K562 (cell line): ENCODE data around the gene PPAT. TPM values are rescaled to one million over a fixed set of nuclear protein-coding genes. Genes with fewer than 3 reads are reported as not detected.

ENCODE experiments used
- CHD4 ChIP-seq: fragments of 200-600 bp; sonication (generic); IDR thresholded peaks from 3 replicates; pipeline ENCODE4 v1.6.1; 2012; ENCODE audit warnings: low read depth, mild to moderate bottlenecking, mixed read lengths, low read length, inconsistent platforms; ENCODE audit not compliant: insufficient read depth, insufficient replicate concordance, poor library complexity, severe bottlenecking
- EP300 ChIP-seq: IDR thresholded peaks from 2 replicates; pipeline ENCODE4 v1.6.1; 2012; ENCODE audit warnings: low read length, improper control_type of control experiment
- HIVEP1 ChIP-seq: fragments of 250-450 bp; sonication (Bioruptor Pico); IDR thresholded peaks from 2 replicates; pipeline ENCODE4 v1.4.0; 2020; ENCODE audit warnings: mild to moderate bottlenecking
- HMGXB4 ChIP-seq: sonication (generic); formaldehyde crosslinking; IDR thresholded peaks from 2 replicates; pipeline ENCODE4 v1.8.1; 2023; ENCODE audit warnings: mild to moderate bottlenecking, missing genetic modification reagents
- KAT2B ChIP-seq: IDR thresholded peaks from one replicate; pipeline ENCODE4 v1.6.1; 2012; ENCODE audit warnings: low read depth, mild to moderate bottlenecking, control low read depth, inconsistent platforms, low read length, moderate library complexity
- KHSRP ChIP-seq: fragments of 450-650 bp; IDR thresholded peaks from 2 replicates; pipeline ENCODE4 v1.6.1; 2017
- NEUROD1 ChIP-seq: fragments of 150-350 bp; IDR thresholded peaks from 2 replicates; pipeline ENCODE4 v1.6.1; 2014; ENCODE audit warnings: borderline replicate concordance, low read length, low read depth; ENCODE audit not compliant: partially characterized antibody
- PHTF2 ChIP-seq: fragments of 250-450 bp; sonication (Bioruptor Pico); IDR thresholded peaks from 2 replicates; pipeline ENCODE4 v1.5.0; 2021; ENCODE audit warnings: mild to moderate bottlenecking
- POLR2AphosphoS5 ChIP-seq: IDR thresholded peaks from 2 replicates; pipeline ENCODE4 v1.6.1; 2011; ENCODE audit warnings: mild to moderate bottlenecking, low read depth, low read length, moderate library complexity; ENCODE audit not compliant: control insufficient read depth, insufficient read depth
- PYGO2 ChIP-seq: fragments of 450-650 bp; IDR thresholded peaks from 2 replicates; pipeline ENCODE4 v1.6.1; 2016; ENCODE audit warnings: mild to moderate bottlenecking, missing genetic modification characterization, moderate library complexity, missing compliant biosample characterization
- RBM17 ChIP-seq: fragments of 200-400 bp; formaldehyde crosslinking; IDR thresholded peaks from 2 replicates; pipeline ENCODE4 v1.6.1; 2017; ENCODE audit warnings: low read depth, mild to moderate bottlenecking, low read length, borderline replicate concordance
- SMARCE1 ChIP-seq: fragments of 450-650 bp; IDR thresholded peaks from 2 replicates; pipeline ENCODE4 v1.7.1; 2016; ENCODE audit warnings: mild to moderate bottlenecking
- THRA ChIP-seq: fragments of 450-650 bp; IDR thresholded peaks from 2 replicates; pipeline ENCODE4 v1.6.1; 2017; ENCODE audit warnings: mild to moderate bottlenecking, moderate library complexity
- TOE1 ChIP-seq, 2 experiments: fragments of 450-650 bp in 1 of 2; sonication (generic) in 1 of 2; formaldehyde crosslinking in 1 of 2; IDR thresholded peaks; 2 replicates each; pipeline versions ENCODE4 v1.7.1 to v1.8.0; 2016 to 2022; ENCODE audit warnings: borderline replicate concordance in 2 of 2, mild to moderate bottlenecking in 2 of 2, antibody characterized with exemption in 1 of 2, inconsistent platforms in 1 of 2, low read depth in 1 of 2, missing genetic modification reagents in 1 of 2, moderate library complexity in 1 of 2
- ZBTB33 ChIP-seq: sonication (generic); formaldehyde crosslinking; IDR thresholded peaks from 2 replicates; pipeline ENCODE4 v1.8.1; 2023; ENCODE audit warnings: mild to moderate bottlenecking, missing genetic modification reagents
- ZBTB7A ChIP-seq: IDR thresholded peaks from 2 replicates; pipeline ENCODE4 v1.6.1; 2011; ENCODE audit warnings: low read depth, mild to moderate bottlenecking, low read length, moderate library complexity, borderline replicate concordance; ENCODE audit not compliant: control insufficient read depth
- ZNF143 ChIP-seq: sonication (generic); formaldehyde crosslinking; IDR thresholded peaks from 2 replicates; pipeline ENCODE4 v1.9.0; 2022; ENCODE audit warnings: mild to moderate bottlenecking, missing genetic modification reagents
- ZNF224 ChIP-seq: sonication (generic); formaldehyde crosslinking; IDR thresholded peaks from 2 replicates; pipeline ENCODE4 v1.8.0; 2022; ENCODE audit warnings: mild to moderate bottlenecking, missing genetic modification reagents
- ZNF311 ChIP-seq: fragments of 250-450 bp; sonication (Bioruptor Pico); IDR thresholded peaks from 2 replicates; pipeline ENCODE4 v1.4.0; 2020; ENCODE audit warnings: mild to moderate bottlenecking, moderate library complexity
- ZNF316 ChIP-seq: fragments of 450-650 bp; IDR thresholded peaks from 2 replicates; pipeline ENCODE4 v1.6.1; 2016
- polyA plus RNA-seq, 8 experiments: library from polyadenylated mRNA; depleted of rRNA in 4 of 8; stranded (reverse) in 5 of 8; unstranded in 3 of 8; fragments of >200 nt; fragmentation: Nextera tagmentation in 2 of 8; fragmentation: Illumina TruSeq in 1 of 8; extraction: Ambion mirVana in 2 of 8; extraction: Trizol in 1 of 8; gene quantifications; 2 replicates each; pipeline versions ENCODE4 v1.2.1 to v1.2.3, GENCODE V29; 2011 to 2014; ENCODE audit warnings: inconsistent platforms in 1 of 8, missing spikeins in 1 of 8
- total RNA-seq, 7 experiments: library from RNA; depleted of rRNA in 6 of 7; stranded (reverse); fragments of >200 nt in 6 of 7; fragmentation: Illumina TruSeq in 2 of 7; extraction: Trizol in 2 of 7; gene quantifications; 2 replicates each; pipeline versions ENCODE4 v1.2.1 to v1.2.3, GENCODE V29; 2011 to 2021; ENCODE audit warnings: low replicate concordance in 1 of 7
- TF ChIP-seq, protein P1 (sequence below): fragments of 450-650 bp; formaldehyde crosslinking; conservative IDR thresholded peaks from 2 replicates; pipeline ENCODE4 v1.4.0; 2022; ENCODE audit warnings: mild to moderate bottlenecking, missing genetic modification characterization

Gene PPAT
- total and polyA plus RNA-seq, 9 of the 15 experiments (the other 6 are each of a cell fraction or from before 2014, with no cell fraction given): 36.2 to 75.8 (median 55.5) TPM

- TF ChIP-seq, protein P1, sequence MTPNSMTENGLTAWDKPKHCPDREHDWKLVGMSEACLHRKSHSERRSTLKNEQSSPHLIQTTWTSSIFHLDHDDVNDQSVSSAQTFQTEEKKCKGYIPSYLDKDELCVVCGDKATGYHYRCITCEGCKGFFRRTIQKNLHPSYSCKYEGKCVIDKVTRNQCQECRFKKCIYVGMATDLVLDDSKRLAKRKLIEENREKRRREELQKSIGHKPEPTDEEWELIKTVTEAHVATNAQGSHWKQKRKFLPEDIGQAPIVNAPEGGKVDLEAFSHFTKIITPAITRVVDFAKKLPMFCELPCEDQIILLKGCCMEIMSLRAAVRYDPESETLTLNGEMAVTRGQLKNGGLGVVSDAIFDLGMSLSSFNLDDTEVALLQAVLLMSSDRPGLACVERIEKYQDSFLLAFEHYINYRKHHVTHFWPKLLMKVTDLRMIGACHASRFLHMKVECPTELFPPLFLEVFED (CRISPR knock-in tag): no peak
- TF ChIP-seq CHD4 (no peak), NEUROD1 (peak; percentile 32), KAT2B (no peak), ZNF224 (CRISPR knock-in tag) (no peak; the same call in 1 of the 2 replicates), TOE1 (IDR thresholded peaks at IDR 0.05; ENCODE audit: borderline replicate concordance) (peak; percentile 80), TOE1 (CRISPR knock-in tag; IDR thresholded peaks at IDR 0.05; ENCODE audit: borderline replicate concordance, low read depth) (no peak; the same call in 1 of the 2 replicates), ZBTB33 (no peak), PYGO2 (no peak), PHTF2 (CRISPR knock-in tag) (no peak), ZNF311 (CRISPR knock-in tag) (no peak), HMGXB4 (0 out of 2 replicates have a peak, but pooled peaks have one; percentile 32), HIVEP1 (CRISPR knock-in tag) (no peak), RBM17 (no peak), SMARCE1 (no peak), ZNF316 (peak; percentile 52; the same call in 1 of the 2 replicates), EP300 (no peak), ZBTB7A (no peak), THRA (no peak), KHSRP (no peak), POLR2AphosphoS5 (peak; percentile 44; the same call in 1 of the 2 replicates), ZNF143 (no peak; the same call in 1 of the 2 replicates)
These were observed at the start of gene PPAT (continued) for GRCh38 chr4:56435140-56435926.
